ENCODE data around the gene TXNL4A. TPM values are rescaled to one million over a fixed set of nuclear protein-coding genes. Genes with fewer than 3 reads are reported as not detected.
"Not testable (repeated sequence)": the region's sequence is repeated elsewhere in the genome, so short reads cannot be mapped to it uniquely, and the experiment has no call there.

Gene TXNL4A
- total RNA-seq, 1 experiment from 2014 or later: 75.9 TPM

- Mint-ChIP-seq H3K4me1 (ENCODE audit: low read depth, unreplicated experiment) (no peaks in the 10 kb centered on the region), H3K27ac (ENCODE audit: unreplicated experiment) (no peak overlapping the region), H3K9me3 (ENCODE audit: low read depth, unreplicated experiment) (peaks cover 13% of the 10 kb centered on the region), H3K27me3 (ENCODE audit: unreplicated experiment) (no peaks in the 10 kb centered on the region), H3K4me3 (ENCODE audit: low read depth, unreplicated experiment) (no peak overlapping the region), H3K36me3 (ENCODE audit: insufficient read depth, unreplicated experiment) (no peaks in the 10 kb centered on the region)
- CTCF ChIA-PET: no interaction called here
- DNase-seq: no peak
- intact Hi-C loops (cut with micrococcal nuclease; ENCODE audit: unreplicated experiment): no loop called here
- no TSS peak for BruUV-seq (replicated peaks)
- TF ChIP-seq, protein P1, sequence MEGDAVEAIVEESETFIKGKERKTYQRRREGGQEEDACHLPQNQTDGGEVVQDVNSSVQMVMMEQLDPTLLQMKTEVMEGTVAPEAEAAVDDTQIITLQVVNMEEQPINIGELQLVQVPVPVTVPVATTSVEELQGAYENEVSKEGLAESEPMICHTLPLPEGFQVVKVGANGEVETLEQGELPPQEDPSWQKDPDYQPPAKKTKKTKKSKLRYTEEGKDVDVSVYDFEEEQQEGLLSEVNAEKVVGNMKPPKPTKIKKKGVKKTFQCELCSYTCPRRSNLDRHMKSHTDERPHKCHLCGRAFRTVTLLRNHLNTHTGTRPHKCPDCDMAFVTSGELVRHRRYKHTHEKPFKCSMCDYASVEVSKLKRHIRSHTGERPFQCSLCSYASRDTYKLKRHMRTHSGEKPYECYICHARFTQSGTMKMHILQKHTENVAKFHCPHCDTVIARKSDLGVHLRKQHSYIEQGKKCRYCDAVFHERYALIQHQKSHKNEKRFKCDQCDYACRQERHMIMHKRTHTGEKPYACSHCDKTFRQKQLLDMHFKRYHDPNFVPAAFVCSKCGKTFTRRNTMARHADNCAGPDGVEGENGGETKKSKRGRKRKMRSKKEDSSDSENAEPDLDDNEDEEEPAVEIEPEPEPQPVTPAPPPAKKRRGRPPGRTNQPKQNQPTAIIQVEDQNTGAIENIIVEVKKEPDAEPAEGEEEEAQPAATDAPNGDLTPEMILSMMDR (IDR thresholded peaks at IDR 0.05; ENCODE audit: unreplicated experiment): no peak
These were observed 14.1 kb upstream of the TXNL4A start for GRCh38 chr18:80002468-80002867.

DNA sequence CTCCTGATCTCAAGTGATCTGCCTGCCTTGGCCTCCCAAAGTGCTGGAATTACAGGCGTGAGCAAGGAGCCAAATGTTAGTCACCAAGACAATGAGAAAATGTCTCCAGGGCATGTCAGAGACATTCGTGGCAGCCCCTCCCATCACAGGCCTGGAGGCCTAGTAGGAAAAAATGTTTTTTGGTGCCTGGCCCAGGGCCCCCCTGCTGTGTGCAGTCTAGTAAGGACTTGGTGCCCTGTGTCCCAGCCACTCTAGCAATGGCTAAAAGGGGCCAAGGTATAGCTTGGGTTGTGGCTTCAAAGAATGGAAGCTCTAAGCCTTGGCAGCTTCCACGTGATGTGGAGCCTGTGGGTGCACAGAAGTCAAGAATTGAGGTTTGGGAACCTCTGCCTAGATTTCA, 12.5 kb upstream of the TXNL4A start:
- H3K4me1 Mint-ChIP-seq (ENCODE audit: low read depth, unreplicated experiment): no peaks in the 10 kb centered on the region
- BruUV-seq (replicated peaks): no TSS peak
- no peaks in the 10 kb centered on the region for H3K36me3 Mint-ChIP-seq (ENCODE audit: insufficient read depth, unreplicated experiment)
- CTCF ChIA-PET: no interaction called here
- TF ChIP-seq, protein P1 (IDR thresholded peaks at IDR 0.05; ENCODE audit: unreplicated experiment): no peak
- no peaks in the 10 kb centered on the region for H3K27me3 Mint-ChIP-seq (ENCODE audit: unreplicated experiment)
- no peak overlapping the region for H3K4me3 Mint-ChIP-seq (ENCODE audit: low read depth, unreplicated experiment)
- intact Hi-C loops (cut with micrococcal nuclease; ENCODE audit: unreplicated experiment): no loop called here
- H3K9me3 Mint-ChIP-seq (ENCODE audit: low read depth, unreplicated experiment): peaks cover 10% of the 10 kb centered on the region
- DNase-seq: no peak
- H3K27ac Mint-ChIP-seq (ENCODE audit: unreplicated experiment): no peak overlapping the region

DNA sequence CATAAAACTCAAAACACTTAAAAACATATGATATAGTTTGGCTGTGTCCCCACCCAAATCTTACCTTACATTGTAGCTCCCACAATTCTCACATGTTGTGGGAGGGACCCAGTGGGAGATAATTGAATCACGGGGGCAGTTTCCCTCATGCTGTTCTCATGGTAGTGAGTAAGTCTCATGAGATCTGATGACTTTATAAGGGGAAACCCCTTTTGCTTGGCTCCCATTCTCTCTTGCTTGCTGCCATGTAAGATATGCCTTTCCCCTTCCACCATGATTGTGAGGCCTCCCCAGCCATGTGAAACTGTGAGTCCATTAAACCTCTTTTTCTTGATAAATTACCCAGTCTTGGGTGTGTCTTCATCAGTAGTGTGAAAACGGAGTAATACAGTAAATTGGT, 11.3 kb upstream of the TXNL4A start:
- H3K36me3 Mint-ChIP-seq (ENCODE audit: insufficient read depth, unreplicated experiment); CTCF ChIA-PET; intact Hi-C loops (cut with micrococcal nuclease; ENCODE audit: unreplicated experiment); BruUV-seq (replicated peaks); H3K9me3 Mint-ChIP-seq (ENCODE audit: low read depth, unreplicated experiment); H3K27me3 Mint-ChIP-seq (ENCODE audit: unreplicated experiment); DNase-seq; H3K4me1 Mint-ChIP-seq (ENCODE audit: low read depth, unreplicated experiment); H3K4me3 Mint-ChIP-seq (ENCODE audit: low read depth, unreplicated experiment); H3K27ac Mint-ChIP-seq (ENCODE audit: unreplicated experiment): not testable (repeated sequence)

DNA sequence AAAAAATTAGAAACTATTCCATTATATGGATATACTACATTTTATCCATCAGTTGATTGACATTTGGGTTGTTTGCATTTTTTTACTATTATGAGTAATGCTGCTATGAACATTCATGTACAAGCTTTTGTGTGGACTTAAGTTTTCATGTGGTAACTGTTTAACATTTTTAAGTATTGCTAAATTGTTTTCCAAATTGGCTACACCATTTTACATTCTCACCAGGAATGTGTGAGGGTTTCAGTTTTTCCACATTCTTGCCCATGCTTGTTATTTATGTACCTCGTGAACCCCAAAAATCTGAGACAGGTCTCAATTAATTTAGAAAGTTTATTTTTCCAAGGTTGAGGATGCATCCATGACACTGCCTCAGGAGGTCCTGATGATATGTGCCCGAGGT, 3.1 kb upstream of the TXNL4A start:
- no TSS peak for BruUV-seq (replicated peaks)
- H3K4me1 Mint-ChIP-seq (ENCODE audit: low read depth, unreplicated experiment): no peaks in the 10 kb centered on the region
- H3K9me3 Mint-ChIP-seq (ENCODE audit: low read depth, unreplicated experiment): no peaks in the 10 kb centered on the region
- CTCF ChIA-PET: interaction anchor here (0.7 kb wide), 1 partner anchor 168 kb away, joined by 15 read pairs; no protein-coding TSS in a partner anchor
- peaks cover 28% of the 10 kb centered on the region for H3K36me3 Mint-ChIP-seq (ENCODE audit: insufficient read depth, unreplicated experiment)
- DNase-seq: no peak
- no peak overlapping the region for H3K27ac Mint-ChIP-seq (ENCODE audit: unreplicated experiment)
- H3K4me3 Mint-ChIP-seq (ENCODE audit: low read depth, unreplicated experiment): no peak overlapping the region
- intact Hi-C loops (cut with micrococcal nuclease; ENCODE audit: unreplicated experiment): no loop called here
- no peaks in the 10 kb centered on the region for H3K27me3 Mint-ChIP-seq (ENCODE audit: unreplicated experiment)
- TF ChIP-seq, protein P1 (IDR thresholded peaks at IDR 0.05; ENCODE audit: unreplicated experiment): no peak

- peaks cover 29% of the 10 kb centered on the region for H3K36me3 Mint-ChIP-seq (ENCODE audit: insufficient read depth, unreplicated experiment)
- intact Hi-C loops (cut with micrococcal nuclease; ENCODE audit: unreplicated experiment): loop anchor here (10.0 kb wide), 2 partner anchors 46 to 126 kb away; partner anchors contain the start of gene RBFA
- H3K27me3 Mint-ChIP-seq (ENCODE audit: unreplicated experiment): no peaks in the 10 kb centered on the region
- peaks cover under 1% of the 10 kb centered on the region for H3K4me1 Mint-ChIP-seq (ENCODE audit: low read depth, unreplicated experiment)
- H3K4me3 Mint-ChIP-seq (ENCODE audit: low read depth, unreplicated experiment): peak overlapping the region; percentile 73
- no peak for DNase-seq
- H3K9me3 Mint-ChIP-seq (ENCODE audit: low read depth, unreplicated experiment): no peaks in the 10 kb centered on the region
- H3K27ac Mint-ChIP-seq (ENCODE audit: unreplicated experiment): peak overlapping the region; percentile 26
- TF ChIP-seq, protein P1 (IDR thresholded peaks at IDR 0.05; ENCODE audit: unreplicated experiment): no peak
- CTCF ChIA-PET: no interaction called here
- no TSS peak for BruUV-seq (replicated peaks)
These were observed 783 bp upstream of the TXNL4A start for GRCh38 chr18:79989195-79989497.
